ENCODE data around the gene SKOR2. TPM values are rescaled to one million over a fixed set of nuclear protein-coding genes. Genes with fewer than 3 reads are reported as not detected.

Gene SKOR2
- total and polyA plus RNA-seq, 9 of the 15 experiments (the other 6 are each of a cell fraction or from before 2014, with no cell fraction given), result not detected

- no peak for TF ChIP-seq FOXK1 (CRISPR knock-in tag; IDR thresholded peaks at IDR 0.05; ENCODE audit: borderline replicate concordance)
- no peak for TF ChIP-seq CLOCK (CRISPR knock-in tag; IDR thresholded peaks at IDR 0.05; ENCODE audit: borderline replicate concordance)
- no peak for TF ChIP-seq EP300 (IDR thresholded peaks at IDR 0.05; ENCODE audit: low read length)
Observed at GRCh38 chr18:47168913-47169312, 82.5 kb downstream of the SKOR2 start (continued).

GRCh38 chr18:47168509-47168908, 83.0 kb downstream of the SKOR2 start:
- Histone ChIP-seq H3K9ac (ENCODE audit: insufficient read depth in 1 of 2, low read depth in 2 of 2, low read length in 2 of 2) (no peak overlapping the region), H3K27ac (ENCODE audit: extremely low read depth, low read depth, low read length) (no peak overlapping the region), H3K36me3 (ENCODE audit: control insufficient read depth, insufficient read depth, low read length) (peaks cover 2% of the 10 kb centered on the region; the same call in 1 of the 3 replicates), H3K79me2 (ENCODE audit: control insufficient read depth, insufficient read depth, low read length) (peaks cover 78% of the 10 kb centered on the region), H3K9me3 (replicated peaks; ENCODE audit: control insufficient read depth, insufficient read depth, low read depth, low read length) (no peaks in the 10 kb centered on the region), H2AFZ (ENCODE audit: low read depth, low read length) (no peak overlapping the region), H4K20me1 (replicated peaks; ENCODE audit: control insufficient read depth, insufficient read depth, low read length) (peaks cover 15% of the 10 kb centered on the region; the same call in 1 of the 2 replicates), H3K4me2 (ENCODE audit: insufficient read depth, low read length) (no peak overlapping the region), H3K4me1 (replicated peaks in 1 of 2; ENCODE audit: control insufficient read depth in 2 of 2, insufficient read depth in 2 of 2, low read length in 2 of 2) (peaks cover 0 to 10% of the 10 kb centered on the region in 2 experiments; a peak in 3 of 5 replicates), H3K27me3 (ENCODE audit: control insufficient read depth in 2 of 2, insufficient read depth in 2 of 2, low read length in 2 of 2) (no peaks in the 10 kb centered on the region), H3K4me3 (no peak overlapping the region), H3K9me1 (ENCODE audit: control insufficient read depth, insufficient read depth, low read length) (no peaks in the 10 kb centered on the region)
- ChIA-PET POLR2A (no interaction called here), CTCF (ENCODE audit: low intra/inter-chr PET ratio) (no interaction called here)
- ATAC-seq, result no peak
- no peak for DNase-seq (ENCODE audit: extremely low read depth in 1 of 4, low spot score in 3 of 4)
- BruUV-seq (replicated peaks), result no TSS peak
- intact Hi-C loops (cut with micrococcal nuclease) (no loop called here), in situ Hi-C loops (cut with MboI) (no loop called here)
- FAIRE-seq, result no peak
- no peak for TF ChIP-seq MAFF (IDR thresholded peaks at IDR 0.05; ENCODE audit: low read length)
- no peak for TF ChIP-seq PHF21A (IDR thresholded peaks at IDR 0.05; ENCODE audit: borderline replicate concordance, low read depth)
- no peak for TF ChIP-seq ZNF408 (CRISPR knock-in tag; IDR thresholded peaks at IDR 0.05; ENCODE audit: low read depth)
- TF ChIP-seq ZNF79 (CRISPR knock-in tag; IDR thresholded peaks at IDR 0.05; ENCODE audit: low read depth), result no peak
- no peak for TF ChIP-seq ZNF134 (CRISPR knock-in tag; conservative IDR thresholded peaks at IDR 0.05)
- TF ChIP-seq GTF2A2 (tag; IDR thresholded peaks at IDR 0.05), result no peak
- TF ChIP-seq THRAP3 (IDR thresholded peaks at IDR 0.05; ENCODE audit: borderline replicate concordance), result no peak
- no peak for TF ChIP-seq CREB1 (IDR thresholded peaks at IDR 0.05)
- no peak for TF ChIP-seq CREB1 (CRISPR knock-in tag; IDR thresholded peaks at IDR 0.05)
- no peak for TF ChIP-seq NFE2L1 (tag; IDR thresholded peaks at IDR 0.05; ENCODE audit: borderline replicate concordance, low read depth)
